Bone marrow (tissue), 2 donors: ENCODE results near the gene GAL.

ENCODE experiments used
- DNase-seq, 2 donors: peaks; one replicate each; lab custom pipeline; 2025; lab: John Stamatoyannopoulos, UW

The GAL gene

DNA sequence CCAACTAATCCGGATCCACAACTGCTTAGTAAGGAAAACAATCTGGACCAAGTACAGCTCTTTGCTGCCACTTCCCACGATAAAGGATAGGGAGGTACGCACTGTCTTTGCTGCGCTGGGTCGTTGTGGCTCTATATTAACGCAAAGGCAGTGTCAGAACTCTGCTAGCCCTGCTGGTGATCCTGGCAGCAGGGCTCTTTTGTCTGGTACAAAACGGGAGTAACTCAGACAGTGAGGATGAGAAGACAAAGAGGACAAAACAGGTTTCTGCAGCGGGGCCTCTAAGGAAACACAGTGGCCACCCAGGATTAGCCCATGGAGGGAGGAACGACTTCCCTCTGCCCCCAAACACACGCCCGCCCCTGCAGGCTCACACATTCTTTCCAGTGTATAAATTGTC, 26.1 kb downstream of the GAL start:
- no peak for DNase-seq

DNA sequence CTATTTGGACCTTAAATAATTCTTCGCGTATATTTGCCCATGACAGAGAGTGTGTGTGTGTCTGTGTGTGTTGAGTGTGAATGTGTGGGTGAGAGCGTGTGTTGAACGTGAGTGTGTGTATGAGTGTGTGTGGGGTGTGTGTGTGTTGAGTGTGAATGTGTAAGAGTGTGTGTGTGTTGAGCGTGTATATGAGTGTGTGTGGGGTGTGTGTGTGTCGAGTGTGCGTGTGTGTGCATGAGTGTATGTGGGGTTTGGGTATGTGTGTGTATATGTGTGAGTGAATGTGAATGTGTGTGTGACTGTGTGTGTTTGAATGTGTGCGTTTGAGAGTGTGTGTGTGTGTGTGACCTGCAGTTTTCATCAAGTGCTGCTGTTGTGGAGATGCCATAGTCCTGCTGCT, 26.8 kb downstream of the GAL start:
- no peak for DNase-seq

- no peak for DNase-seq
Measured at GRCh38 chr11:68714060-68714856, 29.9 kb downstream of the GAL start.

- DNase-seq: no peak
Measured at GRCh38 chr11:68715456-68716122, 31.2 kb downstream of the GAL start.

DNA sequence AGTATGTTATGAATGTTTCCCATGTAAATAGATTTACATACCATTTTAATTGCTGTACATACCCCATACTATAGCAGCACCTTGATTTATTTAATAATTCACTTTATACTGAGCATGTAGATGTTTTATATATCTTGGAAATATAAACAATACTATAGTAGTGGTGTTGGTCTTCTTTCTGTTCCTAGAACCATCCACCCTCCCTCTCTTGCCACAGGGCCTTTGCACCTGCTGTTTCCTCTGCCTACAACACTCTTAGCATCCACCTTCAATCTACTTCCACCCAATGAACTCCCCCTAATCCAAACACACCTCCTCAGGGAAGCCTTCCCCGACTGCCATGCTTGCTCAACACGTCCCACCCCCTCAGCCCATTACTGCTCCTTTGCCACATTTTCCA, 36.7 kb downstream of the GAL start:
- DNase-seq: no peak

DNA sequence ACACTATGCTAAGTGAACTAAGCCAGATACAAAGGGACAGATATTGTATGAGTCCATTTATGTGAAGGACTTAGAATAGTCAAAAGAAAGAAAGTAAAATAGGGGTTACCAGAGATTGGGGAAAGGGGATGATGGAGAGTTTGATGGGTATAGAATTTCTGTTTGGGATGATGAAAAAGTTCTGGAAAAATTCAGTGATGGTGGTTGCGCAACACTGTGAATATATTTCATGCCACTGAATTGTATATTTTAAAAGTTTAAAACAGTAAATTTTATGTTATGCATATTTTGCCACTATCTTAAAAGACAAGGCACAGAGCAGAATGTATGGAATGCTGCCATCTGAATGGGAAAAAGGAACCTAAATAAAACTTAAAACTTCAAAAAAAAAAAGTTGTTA, 37.8 kb downstream of the GAL start:
- DNase-seq: no peak

DNA sequence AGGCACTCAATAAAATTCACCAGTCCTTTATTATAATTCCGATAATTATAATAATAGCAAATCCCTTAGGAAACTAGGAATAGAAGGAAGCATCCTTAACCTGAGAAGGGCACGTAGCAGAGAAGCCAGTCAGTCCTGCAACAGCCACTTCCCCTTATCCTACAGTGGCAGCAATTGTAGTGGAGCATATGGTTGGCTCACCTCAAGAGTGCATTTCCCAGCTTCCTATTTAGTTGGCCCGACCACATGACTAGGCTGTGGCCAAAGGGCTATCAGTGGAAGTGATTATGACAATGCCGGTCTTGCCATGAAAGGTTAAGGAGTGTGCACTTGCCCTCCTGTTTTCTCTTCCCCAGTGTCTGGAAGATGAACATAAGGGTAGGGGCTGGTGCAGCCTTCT, 39.9 kb downstream of the GAL start:
- DNase-seq: no peak

- DNase-seq: no peak
Measured at GRCh38 chr11:68727783-68728182, 43.4 kb downstream of the GAL start.

GRCh38 chr11:68734111-68734510, 49.8 kb downstream of the GAL start:
- no peak for DNase-seq

DNA sequence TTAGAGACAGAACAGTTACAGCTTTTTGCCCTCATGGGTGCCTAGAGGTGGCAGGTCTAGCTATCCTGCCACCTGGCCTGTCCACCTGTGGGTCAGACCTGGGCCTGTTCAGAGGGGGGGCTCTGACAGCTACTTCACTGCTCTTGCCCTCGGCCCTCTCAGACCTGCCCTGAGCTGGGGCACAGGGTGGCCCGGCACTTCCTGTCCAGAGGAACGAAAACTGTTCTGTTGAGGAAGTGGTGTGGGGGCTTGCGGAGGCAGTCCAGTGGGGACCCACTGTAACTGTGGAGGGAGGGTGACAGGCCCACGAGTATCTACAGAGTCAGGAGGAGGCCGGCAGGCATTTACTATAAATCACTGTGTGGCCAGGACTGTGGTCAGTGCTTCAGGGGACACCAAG, 50.8 kb downstream of the GAL start:
- DNase-seq: no peak

DNA sequence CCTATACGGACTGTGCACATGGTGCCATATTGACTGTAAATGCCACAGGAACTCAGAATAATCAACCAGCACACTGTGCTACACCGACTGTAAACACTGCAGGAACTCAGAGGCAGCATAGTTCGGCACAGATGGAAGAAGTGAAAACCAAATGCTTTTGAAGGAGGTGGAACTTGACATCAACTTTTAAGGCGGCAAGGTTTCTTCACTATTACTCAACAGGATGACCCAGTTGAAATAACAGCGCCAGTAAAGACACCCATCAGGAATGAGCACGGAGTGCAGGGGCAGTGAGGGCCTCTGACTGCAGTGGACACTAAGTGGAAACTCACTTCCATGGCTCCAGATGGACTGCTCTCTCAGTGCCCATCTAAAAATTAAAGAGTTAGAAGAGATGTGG, 51.3 kb downstream of the GAL start:
- DNase-seq: no peak
